Ascending aorta (tissue), 2 donors: Measurements from ENCODE around the gene IL3. TPM values are rescaled to one million over a fixed set of nuclear protein-coding genes. Genes with fewer than 3 reads are reported as not detected.

Experiments used
- DNase-seq, 2 donors: peaks; one replicate each; pipeline ENCODE4 v3.0.0-alpha.2; 2019; ENCODE audit warnings: low spot score in 2 of 2
- H3K27ac ChIP-seq, 2 donors: fragments of 200-600 bp; sonication (generic); one replicate each; pipeline ENCODE4 v1.5.1; 2016 to 2017; ENCODE audit warnings: mild to moderate bottlenecking in 1 of 2
- H3K27me3 ChIP-seq: fragments of 200-600 bp; sonication (generic); one replicate; pipeline ENCODE4 v1.5.1; 2017
- H3K36me3 ChIP-seq, 2 donors: fragments of 200-600 bp; sonication (generic); one replicate each; pipeline ENCODE4 v1.5.1; 2016
- H3K4me1 ChIP-seq, 2 donors: fragments of 200-600 bp; sonication (generic); one replicate each; pipeline ENCODE4 v1.5.1; 2016 to 2017; ENCODE audit warnings: mild to moderate bottlenecking in 1 of 2
- H3K4me3 ChIP-seq, 2 donors: fragments of 200-600 bp; sonication (generic); one replicate each; pipeline ENCODE4 v1.5.1; 2016 to 2017; ENCODE audit warnings: mild to moderate bottlenecking in 1 of 2
- H3K9me3 ChIP-seq, 2 donors: fragments of 200-600 bp; sonication (generic); one replicate each; pipeline ENCODE4 v1.5.1; 2016
- CTCF ChIP-seq, 3 experiments: fragments of 200-600 bp in 2 of 3; fragments of 450-650 bp in 1 of 3; sonication (generic) in 2 of 3; IDR thresholded peaks; one replicate each; pipeline ENCODE4 v1.5.1; 2016 to 2019; ENCODE audit warnings: antibody characterized with exemption in 3 of 3, mild to moderate bottlenecking in 1 of 3, moderate library complexity in 1 of 3
- intact Hi-C: fragments of 100-400 bp; cut with DNase I; formaldehyde crosslinking; loops from one replicate; pipeline ENCODE4 v1.15.1; 2023
- total RNA-seq: library from RNA; depleted of rRNA; stranded (reverse); fragments of >200 nt; gene quantifications from one replicate; pipeline ENCODE4 v1.1.0, GENCODE V29; 2016

IL3 gene
- total RNA-seq, 1 donor from 2014 or later: not detected

- Histone ChIP-seq H3K4me3 (no peak overlapping the region), H3K27me3 (no peaks in the 10 kb centered on the region), H3K9me3 (no peaks in the 10 kb centered on the region), H3K36me3 (no peaks in the 10 kb centered on the region), H3K27ac (no peak overlapping the region), H3K4me1 (no peaks in the 10 kb centered on the region)
- TF ChIP-seq CTCF (IDR thresholded peaks at IDR 0.05): no peak
- no peak for DNase-seq
- intact Hi-C loops: no loop called here
Measured at GRCh38 chr5:132076202-132076830, 15.9 kb downstream of the IL3 start.

GRCh38 chr5:132076983-132077382, 16.5 kb downstream of the IL3 start:
- TF ChIP-seq CTCF (IDR thresholded peaks at IDR 0.05): no peak
- H3K4me3 ChIP-seq: no peak overlapping the region
- no peak for DNase-seq
- H3K27me3 ChIP-seq: no peaks in the 10 kb centered on the region
- no peaks in the 10 kb centered on the region for H3K9me3 ChIP-seq
- intact Hi-C loops: no loop called here
- no peak overlapping the region for H3K27ac ChIP-seq
- H3K4me1 ChIP-seq: no peaks in the 10 kb centered on the region
- H3K36me3 ChIP-seq: no peaks in the 10 kb centered on the region

GRCh38 chr5:132079081-132079480, 18.6 kb downstream of the IL3 start:
- Histone ChIP-seq H3K4me3 (no peak overlapping the region), H3K9me3 (no peaks in the 10 kb centered on the region), H3K36me3 (no peaks in the 10 kb centered on the region), H3K27ac (no peak overlapping the region), H3K27me3 (no peaks in the 10 kb centered on the region), H3K4me1 (no peaks in the 10 kb centered on the region)
- intact Hi-C loops: no loop called here
- no peak for DNase-seq
- TF ChIP-seq CTCF (IDR thresholded peaks at IDR 0.05): no peak

GRCh38 chr5:132079619-132080018, 19.2 kb downstream of the IL3 start:
- no peaks in the 10 kb centered on the region for H3K4me1 ChIP-seq
- intact Hi-C loops: no loop called here
- DNase-seq: no peak
- no peak for TF ChIP-seq CTCF (IDR thresholded peaks at IDR 0.05)
- H3K9me3 ChIP-seq: no peaks in the 10 kb centered on the region
- H3K36me3 ChIP-seq: no peaks in the 10 kb centered on the region
- no peaks in the 10 kb centered on the region for H3K27me3 ChIP-seq
- no peak overlapping the region for H3K27ac ChIP-seq
- H3K4me3 ChIP-seq: no peak overlapping the region

GRCh38 chr5:132080595-132080994, 20.1 kb downstream of the IL3 start:
- no peak for TF ChIP-seq CTCF (IDR thresholded peaks at IDR 0.05)
- no peak for DNase-seq
- H3K4me3 ChIP-seq: no peak overlapping the region
- intact Hi-C loops: no loop called here
- no peak overlapping the region for H3K27ac ChIP-seq
- no peaks in the 10 kb centered on the region for H3K36me3 ChIP-seq
- H3K4me1 ChIP-seq: peaks cover 0 to 1% of the 10 kb centered on the region in 2 donors
- H3K9me3 ChIP-seq: no peaks in the 10 kb centered on the region
- H3K27me3 ChIP-seq: no peaks in the 10 kb centered on the region

GRCh38 chr5:132081458-132081857, 21.0 kb downstream of the IL3 start:
- Histone ChIP-seq H3K27me3 (no peaks in the 10 kb centered on the region), H3K36me3 (no peaks in the 10 kb centered on the region), H3K9me3 (no peaks in the 10 kb centered on the region), H3K4me1 (peaks cover 0 to 7% of the 10 kb centered on the region in 2 donors), H3K4me3 (no peak overlapping the region), H3K27ac (no peak overlapping the region)
- TF ChIP-seq CTCF (IDR thresholded peaks at IDR 0.05): no peak
- intact Hi-C loops: no loop called here
- DNase-seq: no peak
